GM18907 (cell line): ENCODE results near the gene CLEC4G.
"Not testable (repeated sequence)": the region's sequence is repeated elsewhere in the genome, so short reads cannot be mapped to it uniquely, and the experiment has no call there.

Experiments used
- ATAC-seq: cut with Tn5 transposase; IDR thresholded peaks from one replicate; pipeline ENCODE4 v1.9.1; 2021; ENCODE audit warnings: mild to moderate bottlenecking, moderate library complexity; ENCODE audit not compliant: unreplicated experiment

The CLEC4G gene, protein sequence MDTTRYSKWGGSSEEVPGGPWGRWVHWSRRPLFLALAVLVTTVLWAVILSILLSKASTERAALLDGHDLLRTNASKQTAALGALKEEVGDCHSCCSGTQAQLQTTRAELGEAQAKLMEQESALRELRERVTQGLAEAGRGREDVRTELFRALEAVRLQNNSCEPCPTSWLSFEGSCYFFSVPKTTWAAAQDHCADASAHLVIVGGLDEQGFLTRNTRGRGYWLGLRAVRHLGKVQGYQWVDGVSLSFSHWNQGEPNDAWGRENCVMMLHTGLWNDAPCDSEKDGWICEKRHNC

DNA sequence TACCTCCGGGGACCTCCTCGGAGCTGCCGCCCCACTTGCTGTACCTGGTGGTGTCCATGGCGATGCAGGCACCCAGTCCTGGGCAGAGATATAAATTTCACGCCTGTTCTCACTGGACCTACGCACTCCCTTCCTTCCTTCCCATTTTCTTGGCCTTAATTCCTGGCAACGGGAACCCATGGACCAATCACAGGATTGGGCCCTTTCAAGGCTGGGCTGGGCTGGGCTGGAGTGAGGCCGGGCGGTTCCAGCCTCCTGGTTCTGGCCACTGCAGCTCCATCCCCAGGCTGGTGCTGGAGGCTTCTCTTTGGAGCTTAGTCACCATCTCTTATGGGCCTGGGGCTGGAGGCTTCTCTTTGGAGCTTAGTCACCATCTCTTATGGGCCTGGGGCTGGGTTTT is at the start of gene CLEC4G:
Gene CLEC4G, minus strand, starts transcription at position 66 of the 400 bp plus-strand sequence. Its CDS starts 8 bp downstream, at position 58.
- ATAC-seq = no peak

DNA sequence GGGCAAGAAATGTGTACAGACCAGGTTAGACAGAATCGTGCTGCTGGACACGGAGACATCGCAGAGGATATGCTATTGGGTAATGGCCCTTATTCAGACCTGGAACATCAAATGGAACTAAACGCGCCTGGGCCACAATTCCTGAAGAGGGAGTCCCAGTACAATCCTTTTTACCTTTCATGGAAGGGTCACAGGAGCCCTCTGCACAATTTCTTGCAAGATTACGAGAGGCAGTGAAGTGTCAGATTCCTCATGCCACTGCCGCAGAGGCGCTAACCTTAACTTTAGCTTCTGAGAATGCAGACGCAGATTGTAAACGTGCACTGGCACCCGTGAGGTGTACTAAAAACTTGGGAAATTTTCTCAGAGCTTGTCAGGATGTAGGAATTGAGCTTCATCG is 49.2 kb upstream of the CLEC4G start:
- ATAC-seq = no peak

DNA sequence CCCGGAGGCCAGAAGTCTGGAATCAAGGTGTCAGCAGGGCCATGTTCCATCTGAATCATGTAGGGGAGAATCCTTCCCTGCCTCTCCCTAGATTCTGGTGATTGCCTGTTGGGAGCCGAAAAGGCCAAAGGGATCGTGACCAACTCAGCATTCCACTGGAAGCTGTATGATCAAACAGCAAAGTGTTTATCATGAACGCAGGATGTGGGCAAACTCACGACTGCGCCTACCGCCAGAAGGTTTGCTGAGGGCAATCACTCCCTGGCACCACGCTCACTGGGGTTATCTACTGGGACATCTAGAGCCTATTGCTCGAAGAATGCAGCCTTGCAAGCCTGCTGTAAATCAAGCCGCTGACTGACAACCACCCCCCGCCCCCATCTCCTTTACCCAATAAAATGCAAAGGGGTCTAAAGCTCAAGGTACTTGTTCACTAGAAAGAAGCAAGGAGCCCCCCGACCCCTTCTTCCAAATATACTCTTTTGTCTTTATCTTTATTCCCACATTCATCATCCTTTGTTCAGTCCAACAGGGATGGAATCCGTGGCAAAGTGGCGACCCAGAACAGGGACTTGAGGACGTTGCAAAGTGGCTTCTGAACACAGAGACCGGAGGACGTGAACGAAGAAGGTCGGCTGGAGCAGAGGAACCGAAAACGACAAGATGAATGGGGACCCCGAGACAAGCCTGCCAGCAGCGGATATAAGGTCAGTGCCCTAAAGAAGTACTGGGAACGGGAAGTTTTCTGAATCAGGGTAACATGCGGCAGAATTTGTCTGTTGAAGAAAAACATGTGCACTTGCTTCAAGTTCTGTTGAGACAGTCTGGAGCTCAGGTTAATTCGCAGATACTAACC is 47.9 kb upstream of the CLEC4G start:
- ATAC-seq = no peak

DNA sequence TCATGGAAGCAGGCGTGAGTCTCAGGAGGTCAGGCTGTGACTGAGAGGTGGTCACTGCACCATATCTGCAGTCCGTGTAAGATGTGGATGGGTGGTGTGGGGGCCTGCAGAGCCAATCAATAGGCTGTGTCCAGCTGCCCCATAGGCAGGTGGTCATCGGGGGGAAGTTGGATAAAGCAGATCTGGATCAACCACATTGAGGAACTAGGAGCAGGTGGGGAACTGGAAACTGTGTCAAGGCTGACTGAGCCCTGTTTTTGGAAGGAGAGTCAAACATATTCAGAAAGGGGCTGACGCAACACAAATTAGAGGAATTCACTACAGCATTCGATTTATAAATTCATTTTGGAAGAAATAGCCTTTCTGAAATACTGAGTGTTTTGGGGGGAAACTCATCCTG is 46.2 kb upstream of the CLEC4G start:
- ATAC-seq = no peak

DNA sequence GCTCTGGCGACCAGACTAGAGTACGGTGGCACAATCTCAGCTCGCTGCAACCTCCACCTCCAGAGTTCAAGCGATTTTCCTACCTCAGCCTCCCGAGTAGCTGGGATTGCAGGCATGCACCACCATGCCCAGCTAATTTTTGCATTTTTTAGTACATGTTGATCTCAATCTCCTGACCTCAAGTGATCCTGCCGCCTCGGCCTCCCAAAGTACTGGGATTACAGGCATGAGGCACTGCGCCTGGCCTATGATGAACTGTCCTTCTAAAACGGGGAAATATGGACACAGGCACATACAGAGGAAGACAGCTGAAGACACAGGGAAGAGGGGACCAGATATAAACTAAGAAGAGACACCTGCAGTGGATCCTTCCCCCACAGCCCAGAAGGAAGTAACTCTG is 43.9 kb upstream of the CLEC4G start:
- ATAC-seq = no peak

DNA sequence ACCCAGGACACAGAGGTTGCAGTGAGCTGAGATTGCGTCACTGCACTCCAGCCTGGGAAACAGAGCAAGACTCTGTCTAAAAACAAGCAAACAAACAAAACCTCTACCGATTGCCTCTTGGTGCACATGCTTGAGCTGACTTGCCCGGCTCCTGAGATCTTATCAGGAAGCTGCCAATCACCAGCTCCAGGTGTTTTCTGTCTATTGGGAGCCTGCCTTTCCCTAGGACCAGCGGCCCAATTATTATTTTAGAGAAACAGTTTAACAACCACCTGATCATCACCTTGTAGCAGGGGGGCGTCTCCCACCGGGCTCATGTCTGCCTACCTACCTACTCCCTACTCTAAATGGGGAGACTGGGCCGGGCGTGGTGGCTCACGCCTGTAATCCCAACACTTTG is 41.9 kb upstream of the CLEC4G start:
- ATAC-seq = no peak

DNA sequence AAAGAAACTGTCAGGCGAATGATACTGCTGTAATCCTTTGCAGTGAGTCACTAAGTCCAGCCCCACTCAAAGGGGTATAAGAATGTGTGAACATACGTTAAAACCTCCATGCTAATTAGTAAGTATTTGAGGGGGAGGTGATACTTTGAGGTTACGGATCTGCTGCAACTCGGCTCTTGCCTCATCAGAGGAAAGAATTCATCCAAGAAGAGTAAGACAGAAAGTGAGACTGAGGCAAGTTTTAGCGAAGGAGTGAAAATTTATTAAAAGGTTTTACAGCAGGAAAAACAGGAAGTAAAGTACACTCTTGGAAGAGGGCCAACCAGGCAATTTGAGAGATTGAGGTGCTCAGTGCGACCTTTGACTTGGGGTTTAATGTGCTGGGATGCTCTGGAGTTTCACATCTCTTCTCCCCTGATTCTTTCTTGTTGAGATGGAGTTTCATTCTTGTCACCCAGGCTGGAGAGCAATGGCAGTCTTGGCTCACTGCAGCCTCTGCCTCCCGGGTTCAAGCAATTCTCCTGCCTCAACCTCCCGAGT is 40.9 kb upstream of the CLEC4G start:
- ATAC-seq = no peak

DNA sequence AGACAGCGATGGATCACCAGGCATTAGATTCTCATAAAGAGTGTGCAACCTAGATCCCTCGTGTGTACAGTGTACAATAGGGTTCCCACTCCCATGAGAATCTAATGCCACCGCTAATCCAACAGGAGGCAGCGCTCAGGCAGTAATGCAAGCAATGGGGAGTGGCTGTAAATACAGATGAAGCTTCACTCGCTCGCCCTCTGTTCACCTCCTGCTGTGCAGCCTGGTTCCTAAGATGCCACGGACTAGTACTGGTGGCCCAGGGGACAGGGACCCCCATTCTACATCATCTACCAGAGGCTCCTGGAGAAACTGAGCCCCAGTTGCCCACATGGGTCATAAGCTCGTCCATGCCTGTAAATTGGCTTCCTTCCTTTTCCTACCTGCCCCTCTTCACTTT is 39.2 kb upstream of the CLEC4G start:
- ATAC-seq = no peak

DNA sequence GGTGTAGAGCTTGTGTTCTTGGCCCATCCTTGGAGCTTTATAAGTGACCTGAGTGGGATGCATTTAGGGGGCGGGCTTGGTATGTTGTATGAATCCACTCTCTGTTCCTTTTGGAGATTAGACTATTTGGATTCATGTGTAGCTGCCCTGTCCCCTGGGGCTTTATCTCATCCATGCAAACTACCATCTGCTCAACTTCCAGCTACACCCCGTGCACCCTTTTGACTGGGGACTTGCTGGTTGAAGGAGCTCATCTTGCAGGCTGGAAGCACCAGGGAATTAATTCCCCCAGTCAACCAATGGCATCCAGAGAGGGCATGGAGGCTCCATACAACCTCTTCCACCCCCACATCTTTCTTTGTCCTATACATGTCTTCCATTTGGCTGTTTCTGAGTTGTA is 37.3 kb upstream of the CLEC4G start:
- ATAC-seq = no peak

DNA sequence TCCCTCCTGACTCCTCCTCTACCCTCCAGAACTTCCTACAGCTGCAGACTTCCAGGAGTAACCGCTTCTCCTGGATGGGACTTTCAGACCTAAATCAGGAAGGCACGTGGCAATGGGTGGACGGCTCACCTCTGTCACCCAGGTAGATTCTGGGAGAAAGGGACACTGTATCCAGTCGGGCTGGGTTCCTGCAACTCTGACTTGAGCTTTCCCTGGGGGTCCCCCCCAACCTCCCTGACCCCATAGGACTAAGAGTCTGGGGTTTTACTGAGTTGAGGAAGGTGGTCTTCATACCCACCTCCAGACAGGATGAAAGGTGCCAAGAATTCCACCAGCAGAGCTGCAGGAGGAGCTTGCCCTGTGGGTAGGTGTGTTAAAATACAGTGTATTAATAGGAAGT is 35.6 kb upstream of the CLEC4G start:
- ATAC-seq = no peak

DNA sequence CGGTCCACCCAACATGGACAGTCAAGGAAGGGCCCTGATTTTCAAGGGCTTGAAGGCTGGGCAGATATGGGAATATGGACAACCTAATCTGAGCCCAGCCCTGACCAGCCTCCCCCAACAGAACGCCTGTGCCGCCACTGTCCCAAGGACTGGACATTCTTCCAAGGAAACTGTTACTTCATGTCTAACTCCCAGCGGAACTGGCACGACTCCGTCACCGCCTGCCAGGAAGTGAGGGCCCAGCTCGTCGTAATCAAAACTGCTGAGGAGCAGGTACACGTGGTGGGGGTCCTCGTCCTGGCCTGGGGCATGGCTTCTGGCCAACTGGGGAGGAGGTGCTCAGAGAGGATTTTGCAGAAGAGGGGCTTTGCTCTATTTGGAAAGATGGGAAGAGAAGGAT is 34.6 kb upstream of the CLEC4G start:
- no peak for ATAC-seq

DNA sequence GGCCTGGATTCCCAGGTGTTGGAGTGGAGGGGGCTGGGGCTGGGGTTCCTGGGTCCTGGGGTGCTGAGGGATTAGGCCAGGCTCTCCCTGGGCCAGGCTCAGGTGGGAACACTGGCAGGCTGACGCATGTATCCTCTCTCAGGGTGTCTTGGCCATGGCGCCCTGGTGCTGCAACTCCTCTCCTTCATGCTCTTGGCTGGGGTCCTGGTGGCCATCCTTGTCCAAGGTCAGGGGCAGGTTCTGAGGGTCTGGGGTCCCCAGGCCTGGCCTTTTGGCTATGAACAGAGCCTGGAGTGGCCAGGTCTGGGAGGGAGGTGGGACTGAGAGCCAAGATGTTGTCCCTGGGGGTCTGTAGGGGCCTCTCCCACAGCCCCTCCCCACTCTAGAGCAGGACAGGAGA is 33.1 kb upstream of the CLEC4G start:
- not testable (repeated sequence) for ATAC-seq

DNA sequence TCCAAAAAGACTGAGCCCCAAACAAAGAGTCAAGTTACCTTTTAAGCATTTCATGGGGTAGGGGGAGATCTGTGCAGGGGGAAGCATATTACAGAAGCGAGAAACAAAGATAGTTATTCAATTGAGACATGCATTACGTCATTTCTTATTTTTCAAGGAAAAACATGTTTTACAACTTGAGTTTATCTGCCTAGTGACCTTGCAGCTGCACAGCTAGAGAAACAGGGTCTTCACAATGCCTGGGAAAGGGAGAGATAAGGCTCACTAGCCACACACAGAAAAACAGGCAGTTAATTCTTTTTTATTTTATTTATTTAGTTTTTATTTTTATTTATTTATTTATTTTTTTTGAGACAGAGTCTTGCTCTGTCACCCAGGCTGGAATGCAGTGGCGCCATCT is 32.2 kb upstream of the CLEC4G start:
- not testable (repeated sequence) for ATAC-seq

DNA sequence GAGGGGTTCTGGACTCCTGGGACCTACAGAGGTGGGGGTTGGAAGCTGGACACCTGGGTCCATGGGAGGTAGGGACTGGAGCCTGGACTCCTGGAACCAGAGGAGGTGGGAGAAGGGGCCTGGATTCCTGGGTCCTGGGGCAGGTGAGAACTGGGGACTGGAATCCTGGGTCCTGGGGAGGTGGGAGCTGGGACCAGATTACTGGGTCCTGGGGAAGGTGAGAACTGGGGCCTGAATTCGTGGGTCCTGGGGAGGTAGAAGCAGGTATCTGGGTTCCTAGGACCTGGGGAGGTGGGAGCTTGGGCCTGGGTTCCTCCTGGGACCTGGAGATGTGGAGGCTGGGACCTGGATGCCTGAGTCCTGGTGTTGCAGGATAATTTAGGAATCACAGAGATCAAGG is 31.8 kb upstream of the CLEC4G start:
- no peak for ATAC-seq

DNA sequence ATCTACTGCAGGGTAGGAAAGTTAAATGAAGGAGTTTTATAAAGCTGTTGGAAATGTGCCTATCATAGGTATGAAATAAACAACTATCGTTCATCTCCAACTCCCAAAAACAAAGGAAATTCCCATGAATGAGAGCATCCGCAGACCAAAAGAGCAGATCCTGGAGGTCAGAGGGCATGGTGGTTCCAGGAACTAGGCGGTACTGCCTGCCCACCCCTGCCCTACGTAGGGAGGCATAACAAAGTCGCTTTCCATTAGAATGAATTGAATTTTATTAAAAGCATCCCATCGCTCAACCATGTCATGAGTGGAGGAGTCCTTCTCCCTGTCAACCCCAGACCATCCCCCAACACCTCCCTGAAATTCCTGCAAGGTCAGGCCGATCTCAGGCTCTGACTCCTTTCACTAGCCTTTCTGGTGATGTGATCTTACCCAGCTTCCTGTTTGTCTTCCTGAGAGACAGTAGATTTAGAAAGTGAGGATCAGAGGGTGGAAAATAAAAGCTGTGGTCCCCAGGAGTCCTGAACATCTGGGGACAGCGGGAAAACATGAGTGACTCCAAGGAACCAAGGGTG is 30.9 kb upstream of the CLEC4G start, which contains the start of gene CLEC4M:
Gene CLEC4M, plus strand, starts transcription at position 525 of the 575 bp plus-strand sequence. Its CDS starts 24 bp downstream, at position 549.
- no peak for ATAC-seq

DNA sequence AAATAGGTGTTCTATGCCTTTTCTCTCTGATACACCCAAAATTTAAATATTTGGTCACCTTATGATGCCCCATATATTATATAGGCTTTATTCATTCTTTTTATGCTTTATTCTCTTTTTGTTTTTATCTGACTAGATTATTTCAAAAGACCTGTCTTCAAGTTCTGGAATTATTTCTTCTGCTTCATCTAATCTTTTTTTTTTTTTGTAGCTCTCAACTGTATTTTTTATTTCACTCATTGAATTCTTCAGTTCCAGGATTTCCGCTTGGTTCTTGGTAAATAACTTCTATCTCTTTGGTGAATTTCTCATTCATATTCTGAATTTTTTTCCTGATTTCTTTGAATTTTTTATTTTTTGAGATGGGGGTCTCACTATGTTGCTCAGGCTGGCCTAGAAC is 27.2 kb upstream of the CLEC4G start:
- no peak for ATAC-seq

DNA sequence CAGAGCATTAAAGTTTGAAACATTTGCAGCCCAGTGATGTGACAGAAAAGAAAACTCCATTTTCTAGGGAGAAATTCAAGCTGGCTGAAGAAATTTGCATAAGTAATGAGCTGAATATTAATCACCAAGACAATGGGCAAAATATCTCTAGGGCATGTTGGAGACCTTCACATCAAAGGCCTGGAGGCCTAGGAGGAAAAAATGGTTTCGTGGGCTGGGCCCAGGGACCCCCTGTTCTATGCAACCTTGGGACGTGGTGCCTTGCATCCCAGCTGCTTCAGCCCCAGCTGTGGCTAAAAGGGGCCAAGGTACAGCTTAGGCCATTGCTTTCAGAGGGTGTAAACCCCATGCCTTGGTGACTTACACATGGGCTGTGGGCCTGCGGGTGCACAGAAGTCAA is 25.4 kb upstream of the CLEC4G start:
- no peak for ATAC-seq

DNA sequence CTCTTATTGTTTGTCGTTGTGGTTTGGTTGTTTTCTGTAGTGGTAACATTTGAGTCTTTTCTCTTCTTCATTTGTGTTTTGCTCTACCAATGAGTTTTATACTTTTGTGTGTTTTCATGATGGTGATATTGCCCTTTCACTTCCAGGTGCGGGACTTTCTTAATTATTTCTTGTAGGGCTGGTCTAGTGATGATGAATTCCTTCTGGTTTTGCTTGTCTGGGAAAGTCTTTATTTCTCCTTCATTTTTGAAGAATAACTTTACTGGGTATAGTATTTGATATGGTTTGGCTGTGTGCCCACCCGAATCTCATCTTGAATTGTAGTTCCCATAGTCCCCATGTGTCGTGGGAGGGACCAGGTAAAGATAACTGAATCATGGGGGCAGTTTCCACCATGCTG is 24.3 kb upstream of the CLEC4G start:
- ATAC-seq = no peak

DNA sequence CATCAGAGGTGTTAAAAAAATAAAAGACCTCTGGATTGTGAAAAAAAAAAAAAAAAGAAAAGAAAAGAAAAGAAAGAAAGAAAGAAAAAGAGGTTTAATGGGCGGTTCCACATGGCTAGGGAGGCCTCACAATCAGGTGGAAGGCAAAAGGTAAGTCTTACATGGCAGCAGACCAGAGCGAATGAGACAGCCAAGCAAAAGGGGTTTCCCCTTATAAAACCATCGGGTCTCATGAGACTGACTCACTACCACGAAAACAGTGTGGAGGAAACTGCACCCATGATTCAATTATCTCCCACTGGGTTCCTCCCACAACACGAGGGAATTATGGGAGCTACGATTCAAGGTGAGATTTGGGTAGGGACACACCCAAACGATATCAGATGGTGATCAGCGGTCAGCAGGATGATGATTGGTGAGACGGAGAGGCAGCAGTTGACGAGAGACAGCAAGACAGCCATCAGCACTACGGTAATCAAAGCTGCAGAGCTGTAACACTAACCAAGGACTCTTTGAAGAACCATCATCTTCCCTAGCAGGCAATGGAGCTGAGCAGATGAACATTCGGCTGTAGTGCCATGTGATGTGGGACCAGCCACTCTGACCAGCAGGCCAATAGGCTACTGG is 19.4 kb upstream of the CLEC4G start:
- ATAC-seq = no peak

DNA sequence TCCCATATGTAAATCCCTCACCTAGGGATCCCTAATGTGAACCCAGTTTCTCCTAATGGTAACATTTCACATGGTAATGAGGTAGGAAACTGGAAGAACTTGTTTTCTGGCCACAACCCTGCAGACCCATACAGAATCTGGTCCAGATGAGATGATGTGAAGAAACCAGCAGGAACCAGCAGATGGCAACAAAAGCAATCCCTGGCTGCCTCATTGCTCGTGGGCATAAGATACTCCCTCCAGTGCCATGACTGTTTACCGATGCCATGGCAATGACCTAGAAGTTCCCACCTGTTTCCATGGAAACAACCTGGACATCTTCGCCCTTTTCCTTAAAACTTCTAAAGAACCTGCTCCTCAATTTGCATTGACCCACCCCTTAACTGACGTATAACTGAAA is 16.8 kb upstream of the CLEC4G start:
- no peak for ATAC-seq

DNA sequence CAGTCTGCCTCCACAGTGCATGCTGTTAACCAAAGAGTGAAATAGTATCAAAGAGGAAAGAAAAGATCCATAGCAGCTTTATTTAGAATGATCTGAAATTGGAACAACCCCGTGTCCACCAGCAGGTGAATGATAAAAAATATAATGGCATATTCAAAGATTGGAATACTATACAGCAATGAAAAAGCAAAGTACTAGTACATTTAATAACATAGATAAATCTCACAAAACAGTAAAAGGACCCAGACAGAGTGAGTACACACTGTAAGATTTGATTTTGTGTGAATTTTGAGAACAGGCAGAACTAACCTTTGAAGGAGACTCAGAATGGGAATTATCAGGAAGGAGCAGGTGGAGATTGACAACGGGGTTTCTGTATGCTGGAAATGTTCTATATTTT is 16.3 kb upstream of the CLEC4G start:
- ATAC-seq = no peak
